Ishikawa (cell line): ENCODE results near the gene NUP133.

Experiments used
- CEBPB ChIP-seq: IDR thresholded peaks from 2 replicates; pipeline ENCODE4 v1.6.1; 2012
- CREB1 ChIP-seq: IDR thresholded peaks from 2 replicates; pipeline ENCODE4 v1.6.1; 2012; ENCODE audit warnings: low read depth
- EGR1 ChIP-seq: IDR thresholded peaks from 2 replicates; pipeline ENCODE4 v1.6.1; 2012
- EP300 ChIP-seq: IDR thresholded peaks from 2 replicates; pipeline ENCODE4 v1.6.1; 2012; ENCODE audit warnings: borderline replicate concordance
- FOXM1 ChIP-seq: IDR thresholded peaks from 2 replicates; pipeline ENCODE4 v1.6.1; 2012; ENCODE audit warnings: low read depth, borderline replicate concordance
- MAX ChIP-seq: IDR thresholded peaks from 2 replicates; pipeline ENCODE4 v1.6.1; 2012
- NFIC ChIP-seq: IDR thresholded peaks from 2 replicates; pipeline ENCODE4 v1.6.1; 2012
- RAD21 ChIP-seq: IDR thresholded peaks from 2 replicates; pipeline ENCODE4 v1.6.1; 2012; ENCODE audit warnings: low read depth
- REST ChIP-seq: IDR thresholded peaks from 2 replicates; pipeline ENCODE4 v1.6.1; 2012; ENCODE audit warnings: low read depth, mild to moderate bottlenecking
- TAF1 ChIP-seq: IDR thresholded peaks from 2 replicates; pipeline ENCODE4 v1.6.1; 2012; ENCODE audit warnings: low read depth, mild to moderate bottlenecking
- TCF12 ChIP-seq: IDR thresholded peaks from 2 replicates; pipeline ENCODE4 v1.6.1; 2012; ENCODE audit warnings: low read depth
- TEAD4 ChIP-seq: IDR thresholded peaks from 2 replicates; pipeline ENCODE4 v1.6.1; 2012
- USF1 ChIP-seq: IDR thresholded peaks from 2 replicates; pipeline ENCODE4 v1.6.1; 2012
- YY1 ChIP-seq: IDR thresholded peaks from 2 replicates; pipeline ENCODE4 v1.6.1; 2012; ENCODE audit warnings: low read depth
- ZBTB7A ChIP-seq: IDR thresholded peaks from 2 replicates; pipeline ENCODE4 v1.6.1; 2012; ENCODE audit warnings: low read depth

NUP133 gene

GRCh38 chr1:229434641-229435051 lies 73.5 kb downstream of the NUP133 start:
- TF ChIP-seq USF1, result no peak
- no peak for TF ChIP-seq NFIC
- no peak for TF ChIP-seq RAD21
- no peak for TF ChIP-seq EGR1
- no peak for TF ChIP-seq CREB1
- TF ChIP-seq FOXM1, result no peak
- TF ChIP-seq ZBTB7A, result no peak
- no peak for TF ChIP-seq CEBPB
- no peak for TF ChIP-seq TCF12
- no peak for TF ChIP-seq EP300
- no peak for TF ChIP-seq TAF1
- TF ChIP-seq MAX, result no peak
- no peak; the same call in 1 of the 2 replicates for TF ChIP-seq REST
- no peak for TF ChIP-seq YY1

GRCh38 chr1:229434005-229434640 lies 74.0 kb downstream of the NUP133 start, which contains the start of gene ACTA1:
Gene ACTA1 (minus strand): TSS chr1:229434094. CDS start chr1:229433115, 979 bp downstream.
- TF ChIP-seq REST (peak; percentile 36; the same call in 1 of the 2 replicates), CEBPB (no peak)

- no peak for TF ChIP-seq NFIC
- TF ChIP-seq YY1, result no peak
- TF ChIP-seq EGR1, result no peak
- TF ChIP-seq REST, result no peak
- no peak for TF ChIP-seq CREB1
- no peak for TF ChIP-seq CEBPB
- TF ChIP-seq MAX, result no peak
- TF ChIP-seq TEAD4, result no peak
- TF ChIP-seq USF1, result no peak
These were observed 74.7 kb downstream of the NUP133 start for GRCh38 chr1:229433364-229434004.

GRCh38 chr1:229432905-229433304 lies 75.2 kb downstream of the NUP133 start:
- TF ChIP-seq CEBPB (no peak), MAX (no peak), NFIC (no peak), RAD21 (no peak), YY1 (no peak), REST (no peak), EGR1 (no peak)
